GM12878 (cell line): ENCODE results near the gene ABCC2.

Source experiments
- CHD2 ChIP-seq: IDR thresholded peaks from 2 replicates; pipeline ENCODE4 v1.6.1; 2011; ENCODE audit warnings: low read depth, low read length, improper control_type of control experiment, borderline replicate concordance
- CTCF ChIP-seq, 3 experiments: IDR thresholded peaks in 2 of 3; conservative IDR thresholded peaks in 1 of 3; 2 replicates each; pipeline ENCODE4 v1.5.1; 2011; ENCODE audit warnings: low read depth in 3 of 3, low read length in 3 of 3, mild to moderate bottlenecking in 3 of 3, control low read depth in 2 of 3, moderate library complexity in 2 of 3, inconsistent platforms in 1 of 3, mixed read lengths in 1 of 3; ENCODE audit not compliant: control insufficient read depth in 2 of 3, insufficient read depth in 1 of 3; ENCODE audit errors: extremely low read depth in 1 of 3
- E2F4 ChIP-seq: IDR thresholded peaks from 2 replicates; pipeline ENCODE4 v1.6.1; 2012; ENCODE audit warnings: low read depth, low read length, improper control_type of control experiment
- EP300 ChIP-seq, 2 experiments: fragments of 150-350 bp in 1 of 2; IDR thresholded peaks; 2 replicates each; pipeline ENCODE4 v1.6.1; 2011 to 2012; ENCODE audit warnings: low read depth in 2 of 2, low read length in 2 of 2, borderline replicate concordance in 1 of 2, improper control_type of control experiment in 1 of 2, inconsistent platforms in 1 of 2; ENCODE audit not compliant: control insufficient read depth in 1 of 2
- FOS ChIP-seq: IDR thresholded peaks from 3 replicates; pipeline ENCODE4 v1.6.1; 2011; ENCODE audit warnings: borderline replicate concordance; ENCODE audit not compliant: insufficient read length; ENCODE audit errors: extremely low read depth
- POLR2AphosphoS5 ChIP-seq: IDR thresholded peaks from 2 replicates; pipeline ENCODE4 v1.6.1; 2011; ENCODE audit warnings: mild to moderate bottlenecking, low read length, inconsistent platforms
- REST ChIP-seq: IDR thresholded peaks from 2 replicates; pipeline ENCODE4 v1.6.1; 2012; ENCODE audit warnings: mild to moderate bottlenecking, low read depth, low read length
- RFX5 ChIP-seq: IDR thresholded peaks from 2 replicates; pipeline ENCODE4 v1.6.1; 2011; ENCODE audit warnings: low read depth, low read length, improper control_type of control experiment
- SIN3A ChIP-seq: IDR thresholded peaks from 2 replicates; pipeline ENCODE4 v1.6.1; 2012; ENCODE audit warnings: low read depth, low read length, improper control_type of control experiment
- SMC3 ChIP-seq: IDR thresholded peaks from 2 replicates; pipeline ENCODE4 v1.6.1; 2011; ENCODE audit warnings: low read length, improper control_type of control experiment, borderline replicate concordance
- SUPT20H ChIP-seq: IDR thresholded peaks from 2 replicates; pipeline ENCODE4 v1.6.1; 2011; ENCODE audit warnings: low read depth, mild to moderate bottlenecking, low read length, moderate library complexity, borderline replicate concordance; ENCODE audit not compliant: control insufficient read depth
- ZZZ3 ChIP-seq: IDR thresholded peaks from 2 replicates; pipeline ENCODE4 v1.6.1; 2011; ENCODE audit warnings: low read depth; ENCODE audit not compliant: control insufficient read depth, insufficient read length
- TF ChIP-seq, protein P1 (sequence below): fragments of 450-650 bp; IDR thresholded peaks from 2 replicates; pipeline ENCODE4 v1.6.1; 2017; ENCODE audit warnings: mild to moderate bottlenecking, moderate library complexity

GRCh38 chr10:99809931-99810615, 27.6 kb downstream of the ABCC2 start:
- no peak for TF ChIP-seq SUPT20H
- TF ChIP-seq SIN3A: no peak
- no peak for TF ChIP-seq CTCF (IDR thresholded peaks at IDR 0.05 in 2 of 3, conservative IDR thresholded peaks at IDR 0.05 in 1 of 3; ENCODE audit: control insufficient read depth in 2 of 3, extremely low read depth in 1 of 3, insufficient read depth in 1 of 3, low read depth in 3 of 3, low read length in 3 of 3)
- no peak for TF ChIP-seq REST
- TF ChIP-seq RFX5: no peak
- no peak for TF ChIP-seq CHD2
- TF ChIP-seq FOS: no peak
- no peak for TF ChIP-seq E2F4
- no peak for TF ChIP-seq POLR2AphosphoS5
- no peak for TF ChIP-seq SMC3
- no peak for TF ChIP-seq ZZZ3
- no peak for TF ChIP-seq EP300 (IDR thresholded peaks at IDR 0.05; ENCODE audit: borderline replicate concordance in 1 of 2, control insufficient read depth in 1 of 2, low read depth in 2 of 2, low read length in 2 of 2)
- TF ChIP-seq, protein P1, sequence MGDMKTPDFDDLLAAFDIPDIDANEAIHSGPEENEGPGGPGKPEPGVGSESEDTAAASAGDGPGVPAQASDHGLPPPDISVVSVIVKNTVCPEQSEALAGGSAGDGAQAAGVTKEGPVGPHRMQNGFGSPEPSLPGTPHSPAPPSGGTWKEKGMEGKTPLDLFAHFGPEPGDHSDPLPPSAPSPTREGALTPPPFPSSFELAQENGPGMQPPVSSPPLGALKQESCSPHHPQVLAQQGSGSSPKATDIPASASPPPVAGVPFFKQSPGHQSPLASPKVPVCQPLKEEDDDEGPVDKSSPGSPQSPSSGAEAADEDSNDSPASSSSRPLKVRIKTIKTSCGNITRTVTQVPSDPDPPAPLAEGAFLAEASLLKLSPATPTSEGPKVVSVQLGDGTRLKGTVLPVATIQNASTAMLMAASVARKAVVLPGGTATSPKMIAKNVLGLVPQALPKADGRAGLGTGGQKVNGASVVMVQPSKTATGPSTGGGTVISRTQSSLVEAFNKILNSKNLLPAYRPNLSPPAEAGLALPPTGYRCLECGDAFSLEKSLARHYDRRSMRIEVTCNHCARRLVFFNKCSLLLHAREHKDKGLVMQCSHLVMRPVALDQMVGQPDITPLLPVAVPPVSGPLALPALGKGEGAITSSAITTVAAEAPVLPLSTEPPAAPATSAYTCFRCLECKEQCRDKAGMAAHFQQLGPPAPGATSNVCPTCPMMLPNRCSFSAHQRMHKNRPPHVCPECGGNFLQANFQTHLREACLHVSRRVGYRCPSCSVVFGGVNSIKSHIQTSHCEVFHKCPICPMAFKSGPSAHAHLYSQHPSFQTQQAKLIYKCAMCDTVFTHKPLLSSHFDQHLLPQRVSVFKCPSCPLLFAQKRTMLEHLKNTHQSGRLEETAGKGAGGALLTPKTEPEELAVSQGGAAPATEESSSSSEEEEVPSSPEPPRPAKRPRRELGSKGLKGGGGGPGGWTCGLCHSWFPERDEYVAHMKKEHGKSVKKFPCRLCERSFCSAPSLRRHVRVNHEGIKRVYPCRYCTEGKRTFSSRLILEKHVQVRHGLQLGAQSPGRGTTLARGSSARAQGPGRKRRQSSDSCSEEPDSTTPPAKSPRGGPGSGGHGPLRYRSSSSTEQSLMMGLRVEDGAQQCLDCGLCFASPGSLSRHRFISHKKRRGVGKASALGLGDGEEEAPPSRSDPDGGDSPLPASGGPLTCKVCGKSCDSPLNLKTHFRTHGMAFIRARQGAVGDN: no peak
